Endothelial cell of umbilical vein (primary cell): ENCODE data around the gene RASAL2. TPM values are rescaled to one million over a fixed set of nuclear protein-coding genes. Genes with fewer than 3 reads are reported as not detected.

Source experiments
- BruUV-seq: library from RNA; stranded (reverse); fragments of 400-500 nt; replicated peaks from 2 replicates; lab custom pipeline; 2021; lab: Mats Ljungman, UMichigan
- CTCF ChIA-PET: fragments of 300-600, 350-600 bp; sonication (Branson Sonifier 250); formaldehyde crosslinking; loops from one replicate; lab custom pipeline; 2021; ENCODE audit warnings: antibody characterized with exemption, inconsistent platforms; lab: Charles Lee
- POLR2A ChIA-PET: fragments of 300-600, 350-600 bp; sonication (Branson Sonifier 250); formaldehyde crosslinking; loops from one replicate; lab custom pipeline; 2021; ENCODE audit warnings: antibody characterized with exemption, inconsistent platforms; lab: Charles Lee
- DNase-seq: peaks from one replicate; pipeline ENCODE4 v3.0.0-alpha.2; 2011; ENCODE audit warnings: low read depth, low spot score
- FAIRE-seq: peaks from 2 replicates; lab custom pipeline; 2011; peaks lifted over from hg19 to GRCh38; lab: Jason Lieb, UNC
- H2AFZ ChIP-seq: 2 replicates; pipeline ENCODE4 v1.6.0; 2012; ENCODE audit warnings: low read depth, low read length, control low read depth, inconsistent platforms
- H3K27ac ChIP-seq: 2 replicates; pipeline ENCODE4 v1.5.1; 2011; ENCODE audit warnings: low read depth, mild to moderate bottlenecking, control low read depth, low read length, moderate library complexity; ENCODE audit not compliant: insufficient read depth
- H3K27me3 ChIP-seq, 2 experiments: 2 replicates each; pipeline versions ENCODE4 v1.6.0 to v1.6.1; 2011; ENCODE audit warnings: low read length in 2 of 2, mixed read lengths in 1 of 2; ENCODE audit not compliant: control insufficient read depth in 2 of 2, insufficient read depth in 2 of 2
- H3K36me3 ChIP-seq, 2 experiments: 2 replicates in 1 of 2; 3 replicates in 1 of 2; pipeline ENCODE4 v1.5.1; 2011; ENCODE audit warnings: low read length in 2 of 2, mild to moderate bottlenecking in 1 of 2, moderate library complexity in 1 of 2; ENCODE audit not compliant: control insufficient read depth in 2 of 2, insufficient read depth in 2 of 2; ENCODE audit errors: extremely low read depth in 1 of 2
- H3K4me1 ChIP-seq: 3 replicates; pipeline ENCODE4 v1.5.1; 2011; ENCODE audit warnings: mild to moderate bottlenecking, low read length; ENCODE audit not compliant: control insufficient read depth, insufficient read depth; ENCODE audit errors: extremely low read depth
- H3K4me2 ChIP-seq: 2 replicates; pipeline ENCODE4 v1.6.1; 2011; ENCODE audit warnings: low read length, control low read depth, mixed read lengths; ENCODE audit not compliant: insufficient read depth
- H3K4me3 ChIP-seq, 3 experiments: fragments of 200-600 bp in 1 of 3; sonication (generic), shearing (Covaris generic) in 1 of 3; replicated peaks in 1 of 3; 2 replicates each; pipeline ENCODE4 v1.5.1; 2011 to 2016; ENCODE audit warnings: control low read depth in 3 of 3, low read length in 3 of 3, mild to moderate bottlenecking in 2 of 3, inconsistent platforms in 1 of 3, low read depth in 1 of 3, moderate library complexity in 1 of 3; ENCODE audit not compliant: insufficient read depth in 1 of 3
- H3K79me2 ChIP-seq: 2 replicates; pipeline ENCODE4 v1.6.0; 2012; ENCODE audit warnings: low read length, inconsistent platforms; ENCODE audit not compliant: control insufficient read depth, insufficient read depth
- H3K9ac ChIP-seq: replicated peaks from 2 replicates; pipeline ENCODE3; 2011; ENCODE audit warnings: low read length, control low read depth; ENCODE audit not compliant: insufficient read depth; ENCODE audit errors: extremely low read depth
- H3K9me1 ChIP-seq: replicated peaks from 3 replicates; pipeline ENCODE4 v1.6.0; 2011; ENCODE audit warnings: mild to moderate bottlenecking, low read length; ENCODE audit not compliant: control insufficient read depth, insufficient read depth; ENCODE audit errors: extremely low read depth
- H3K9me3 ChIP-seq: replicated peaks from 2 replicates; pipeline ENCODE4 v1.5.1; 2012; ENCODE audit warnings: low read length, inconsistent platforms; ENCODE audit not compliant: control insufficient read depth, insufficient read depth
- H4K20me1 ChIP-seq: replicated peaks from 2 replicates; pipeline ENCODE3; 2011; ENCODE audit warnings: mild to moderate bottlenecking, low read length; ENCODE audit not compliant: control insufficient read depth, insufficient read depth; ENCODE audit errors: extremely low read depth
- CTCF ChIP-seq, 2 donors: IDR thresholded peaks; 1 replicate in 1 of 2; 2 replicates in 1 of 2; pipeline ENCODE4 v1.5.1; 2011; ENCODE audit warnings: low read length in 2 of 2, mild to moderate bottlenecking in 2 of 2, moderate library complexity in 2 of 2, control low read depth in 1 of 2, inconsistent platforms in 1 of 2, low read depth in 1 of 2; ENCODE audit not compliant: insufficient read depth in 1 of 2; ENCODE audit errors: extremely low read depth in 1 of 2
- EZH2 ChIP-seq: IDR thresholded peaks from 2 replicates; pipeline ENCODE4 v1.6.1; 2012; ENCODE audit warnings: borderline replicate concordance, low read depth, mild to moderate bottlenecking, moderate library complexity, low read length, inconsistent platforms; ENCODE audit not compliant: severe bottlenecking
- FOS ChIP-seq: IDR thresholded peaks from 2 replicates; pipeline ENCODE4 v1.6.1; 2011; ENCODE audit warnings: mild to moderate bottlenecking, low read length, moderate library complexity, borderline replicate concordance; ENCODE audit not compliant: insufficient read depth
- GATA2 ChIP-seq: IDR thresholded peaks from 2 replicates; pipeline ENCODE4 v1.7.0; 2011; ENCODE audit warnings: low read depth, mild to moderate bottlenecking, moderate library complexity, mixed read lengths, low read length; ENCODE audit not compliant: insufficient read length, insufficient read depth
- JUN ChIP-seq: IDR thresholded peaks from 2 replicates; pipeline ENCODE4 v1.6.1; 2011; ENCODE audit warnings: borderline replicate concordance, low read depth; ENCODE audit not compliant: insufficient read length, insufficient read depth
- MAX ChIP-seq: IDR thresholded peaks from 2 replicates; pipeline ENCODE4 v1.6.1; 2011; ENCODE audit not compliant: insufficient read depth, insufficient read length
- MYC ChIP-seq: IDR thresholded peaks from one replicate; pipeline ENCODE4 v1.6.1; 2011; ENCODE audit warnings: mild to moderate bottlenecking, low read depth, low read length
- POLR2A ChIP-seq: IDR thresholded peaks from 2 replicates; pipeline ENCODE4 v1.6.1; 2012; ENCODE audit warnings: low read depth, mild to moderate bottlenecking, control low read depth, low read length
- POLR2AphosphoS5 ChIP-seq: IDR thresholded peaks from 2 replicates; pipeline ENCODE4 v1.6.1; 2012; ENCODE audit warnings: low read depth, mild to moderate bottlenecking, control low read depth, low read length, moderate library complexity; ENCODE audit not compliant: insufficient read depth
- dilution Hi-C: fragments of 300-500 bp; cut with MboI; formaldehyde crosslinking; loops from one replicate; pipeline ENCODE4 v1.15.0; 2019; ENCODE audit warnings: low sequenced_read_pairs; ENCODE audit not compliant: extremely low pct_ligation_motif_present
- intact Hi-C: fragments of 100-400 bp; cut with micrococcal nuclease; formaldehyde crosslinking; loops from one replicate; pipeline ENCODE4 v1.10.0; 2022
- polyA plus RNA-seq, 4 experiments: library from polyadenylated mRNA; depleted of rRNA in 3 of 4; stranded (reverse) in 3 of 4; unstranded in 1 of 4; fragments of >200 nt; gene quantifications; 2 replicates each; pipeline versions ENCODE4 v1.2.1 to v1.2.3, GENCODE V29; 2011 to 2012; ENCODE audit warnings: missing spikeins in 1 of 4
- total RNA-seq: library from RNA; stranded (reverse); gene quantifications from 2 replicates; pipeline ENCODE4 v1.2.3, GENCODE V29; 2021

RASAL2 gene
- total and polyA plus RNA-seq, 2 donors (not counting 3 experiments of a cell fraction or from before 2014, with no cell fraction given), result 12.5 to 15.5 TPM

GRCh38 chr1:178230881-178231409 lies 137.0 kb downstream of the RASAL2 start:
- Histone ChIP-seq H3K79me2 (peaks cover 4% of the 10 kb centered on the region), H3K4me1 (no peaks in the 10 kb centered on the region), H2AFZ (no peak overlapping the region), H3K4me3 (no peak overlapping the region), H3K9me1 (no peaks in the 10 kb centered on the region), H3K9me3 (no peaks in the 10 kb centered on the region), H3K27me3 (no peaks in the 10 kb centered on the region), H3K36me3 (no peaks in the 10 kb centered on the region), H3K27ac (no peak overlapping the region), H3K4me2 (no peak overlapping the region), H4K20me1 (no peaks in the 10 kb centered on the region), H3K9ac (no peak overlapping the region)
- POLR2A ChIA-PET, result no interaction called here
- TF ChIP-seq CTCF (IDR thresholded peaks at IDR 0.05; ENCODE audit: extremely low read depth in 1 of 2, insufficient read depth in 1 of 2, low read depth in 1 of 2, low read length in 2 of 2) (no peak), POLR2A (no peak), EZH2 (no peak), MAX (no peak), GATA2 (no peak), FOS (no peak), POLR2AphosphoS5 (no peak), MYC (no peak), JUN (no peak)
- intact Hi-C loops, result no loop called here
- CTCF ChIA-PET, result no interaction called here
- no peak for FAIRE-seq
- DNase-seq, result no peak
- BruUV-seq, result no TSS peak
- dilution Hi-C loops, result no loop called here
